ENCODE measurements around the gene ARAP1.

The ARAP1 gene

GRCh38 chr11:72779495-72780128, 27.4 kb upstream of the ARAP1 start:
- no peak for DNase-seq (ENCODE audit: low read depth in 2 of 2)

- DNase-seq (ENCODE audit: low read depth in 2 of 2) = no peak
Observed at GRCh38 chr11:72778535-72779494, 26.6 kb upstream of the ARAP1 start.

GRCh38 chr11:72777755-72778278, 25.6 kb upstream of the ARAP1 start:
- DNase-seq (ENCODE audit: low read depth in 2 of 2) = no peak

- DNase-seq (ENCODE audit: low read depth in 2 of 2) = no peak
Observed at GRCh38 chr11:72776844-72777754, 24.9 kb upstream of the ARAP1 start.

GRCh38 chr11:72776117-72776843, 24.1 kb upstream of the ARAP1 start:
- DNase-seq (ENCODE audit: low read depth in 2 of 2) = no peak

- no peak for DNase-seq (ENCODE audit: low read depth in 2 of 2)
Observed at GRCh38 chr11:72775288-72776110, 23.3 kb upstream of the ARAP1 start.

GRCh38 chr11:72774499-72774898, 22.3 kb upstream of the ARAP1 start:
- DNase-seq (ENCODE audit: low read depth in 2 of 2) = no peak

GRCh38 chr11:72773696-72774095, 21.5 kb upstream of the ARAP1 start:
- no peak for DNase-seq (ENCODE audit: low read depth in 2 of 2)

- DNase-seq (ENCODE audit: low read depth in 2 of 2) = no peak
Observed at GRCh38 chr11:72773291-72773690, 21.1 kb upstream of the ARAP1 start.

- no peak for DNase-seq (ENCODE audit: low read depth in 2 of 2)
Observed at GRCh38 chr11:72772059-72772458, 19.9 kb upstream of the ARAP1 start.

GRCh38 chr11:72771507-72771906, 19.3 kb upstream of the ARAP1 start:
- DNase-seq (ENCODE audit: low read depth in 2 of 2) = no peak

GRCh38 chr11:72770799-72771198, 18.6 kb upstream of the ARAP1 start:
- no peak for DNase-seq (ENCODE audit: low read depth in 2 of 2)

- no peak for DNase-seq (ENCODE audit: low read depth in 2 of 2)
Observed at GRCh38 chr11:72769680-72770079, 17.5 kb upstream of the ARAP1 start.

- DNase-seq (ENCODE audit: low read depth in 2 of 2) = no peak
Observed at GRCh38 chr11:72768581-72768980, 16.4 kb upstream of the ARAP1 start.

GRCh38 chr11:72767203-72768062, 15.2 kb upstream of the ARAP1 start:
- DNase-seq (ENCODE audit: low read depth in 2 of 2) = no peak

GRCh38 chr11:72766152-72766902, 14.1 kb upstream of the ARAP1 start:
- DNase-seq (ENCODE audit: low read depth in 2 of 2) = no peak

GRCh38 chr11:72764503-72764902, 12.3 kb upstream of the ARAP1 start:
- DNase-seq (ENCODE audit: low read depth in 2 of 2) = no peak

- no peak for DNase-seq (ENCODE audit: low read depth in 2 of 2)
Observed at GRCh38 chr11:72763823-72764222, 11.6 kb upstream of the ARAP1 start.
